IPS-NIHi7 (cell line): ENCODE data around the gene CLK2.
A peak's percentile ranks its signal among the peaks of the same experiment; 100 is the strongest.

ENCODE experiments used
- DNase-seq: peaks from one replicate; pipeline ENCODE4 v3.0.0; 2012; ENCODE audit warnings: mixed read lengths; ENCODE audit errors: extremely low spot score

The CLK2 gene

DNA sequence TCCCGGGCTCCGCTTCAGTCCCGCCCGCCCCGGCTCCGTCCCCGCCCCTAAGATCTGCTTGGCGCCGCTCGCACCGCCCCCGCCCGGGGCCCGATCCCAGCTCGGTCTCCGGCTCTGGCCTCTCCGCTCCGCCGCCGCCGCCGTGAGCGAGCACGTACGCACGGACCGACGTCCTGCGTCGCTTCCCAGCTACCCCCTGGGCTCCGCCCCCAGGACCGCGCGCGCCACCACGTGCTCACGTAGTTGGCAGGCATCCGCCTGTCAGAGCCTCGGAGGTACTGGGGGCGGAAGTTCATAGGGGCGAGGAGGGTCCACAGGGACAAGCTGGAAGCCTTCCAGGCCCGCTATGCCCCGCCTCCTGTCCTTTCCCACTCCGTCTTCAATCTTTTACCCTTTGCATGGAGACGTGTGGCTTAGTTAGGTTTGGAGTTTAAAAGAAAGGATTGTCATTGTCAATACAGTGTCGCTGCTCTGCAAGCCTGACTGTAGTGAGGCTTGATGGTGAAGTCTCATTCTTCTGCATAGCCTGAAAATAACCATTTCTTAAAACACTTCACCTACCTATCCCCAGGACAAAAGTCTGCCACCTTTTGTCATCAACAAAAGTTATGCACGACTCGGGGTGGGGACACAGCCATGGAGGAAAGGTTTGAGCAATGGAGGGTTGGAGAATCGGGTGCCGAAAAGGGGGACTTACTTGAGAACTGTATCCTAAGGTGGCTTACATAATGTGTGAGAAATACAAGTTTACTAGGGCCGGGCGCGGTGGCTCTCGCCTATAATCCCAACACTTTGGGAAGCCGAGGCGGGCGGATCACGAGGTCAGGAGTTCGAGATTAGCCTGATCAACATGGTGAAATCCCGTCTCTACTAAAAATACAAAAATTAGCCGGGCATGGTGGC, at the start of gene CLK2:
Gene CLK2 (minus strand): TSS at position 162 of the 903 bp plus-strand sequence. CDS start 2,527 bp downstream, outside the sequence.
- DNase-seq, result peak; percentile 95

GRCh38 chr1:155322571-155322952, 49.3 kb upstream of the CLK2 start:
- DNase-seq, result peak; percentile 35

- DNase-seq, result no peak
These were observed 48.6 kb upstream of the CLK2 start for GRCh38 chr1:155321639-155322503.

DNA sequence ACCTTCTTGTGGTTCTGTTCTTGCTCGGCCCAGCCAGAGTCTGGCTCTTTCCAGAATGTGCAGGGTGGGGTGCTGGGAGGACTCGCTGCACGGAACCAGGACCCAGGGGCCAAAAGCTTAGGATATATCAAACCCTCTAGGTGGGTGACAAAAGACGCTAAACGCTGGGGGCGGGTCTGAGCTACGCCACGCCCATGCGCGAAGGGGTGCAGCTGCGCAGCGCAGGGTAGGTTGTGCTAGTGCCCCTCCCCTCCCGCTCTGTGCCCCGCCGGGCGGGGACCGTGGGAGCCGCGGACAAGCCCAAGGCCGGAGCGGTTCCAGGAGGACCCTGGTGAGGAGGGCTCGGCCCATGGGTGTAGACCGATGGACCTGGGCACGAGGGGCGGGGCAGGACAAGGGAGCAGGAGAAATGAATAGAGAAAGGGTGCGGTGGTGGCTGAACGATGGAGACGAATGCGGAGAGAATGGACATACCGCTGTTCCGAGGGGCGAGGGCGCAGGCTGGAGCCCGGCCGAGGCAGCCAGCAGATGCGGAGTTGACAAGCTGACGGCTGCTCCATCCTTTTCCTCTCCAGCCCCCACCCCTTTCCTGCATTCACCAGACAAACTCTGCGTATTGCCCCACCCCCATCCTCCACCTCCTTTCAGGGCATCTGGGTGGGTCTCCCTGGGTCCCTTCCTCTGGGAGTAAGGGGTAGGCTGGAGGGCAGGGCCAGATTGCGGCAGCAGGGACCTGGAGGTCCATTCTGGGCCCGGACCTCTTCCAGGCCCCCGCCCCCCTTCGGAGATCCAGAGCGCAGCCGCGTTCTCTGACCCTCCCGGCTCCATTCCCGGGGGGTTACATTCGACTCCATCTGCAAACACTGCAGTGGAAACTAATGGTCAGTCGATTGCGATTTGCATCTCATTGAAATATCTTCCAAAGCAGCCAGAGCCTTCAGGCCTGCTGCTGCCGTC, 47.6 kb upstream of the CLK2 start, which contains the start of gene RUSC1:
Gene RUSC1 (plus strand): TSS at position 234 of the 957 bp plus-strand sequence. CDS start 880 bp downstream, outside the sequence.
- DNase-seq, result peak; percentile 90

- no peak for DNase-seq
These were observed 46.9 kb upstream of the CLK2 start for GRCh38 chr1:155320252-155320651.

- no peak for DNase-seq
These were observed 46.2 kb upstream of the CLK2 start for GRCh38 chr1:155319536-155319935.

- no peak for DNase-seq
These were observed 44.8 kb upstream of the CLK2 start for GRCh38 chr1:155318082-155318481.

DNA sequence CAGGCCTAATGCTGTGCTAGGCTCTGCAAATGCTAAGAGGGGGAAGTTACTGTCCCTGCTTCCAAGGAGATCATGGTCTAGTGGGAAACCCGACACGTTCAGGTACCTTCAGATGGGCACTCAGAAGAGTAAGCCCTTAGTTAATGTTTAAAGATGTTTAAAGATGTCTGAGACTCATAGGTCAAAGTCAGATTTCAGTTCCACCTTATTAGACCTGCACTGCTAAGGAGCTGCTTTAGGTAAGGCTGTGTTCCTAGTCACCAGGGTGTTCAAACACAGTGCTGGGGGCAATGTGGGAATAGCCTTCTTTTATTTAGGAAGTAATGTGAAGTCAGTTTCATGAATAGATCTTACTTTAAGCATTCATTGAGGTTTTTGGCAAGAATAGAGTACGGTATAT, 43.6 kb upstream of the CLK2 start:
- DNase-seq, result no peak

- no peak for DNase-seq
These were observed 40.0 kb upstream of the CLK2 start for GRCh38 chr1:155313261-155313660.

DNA sequence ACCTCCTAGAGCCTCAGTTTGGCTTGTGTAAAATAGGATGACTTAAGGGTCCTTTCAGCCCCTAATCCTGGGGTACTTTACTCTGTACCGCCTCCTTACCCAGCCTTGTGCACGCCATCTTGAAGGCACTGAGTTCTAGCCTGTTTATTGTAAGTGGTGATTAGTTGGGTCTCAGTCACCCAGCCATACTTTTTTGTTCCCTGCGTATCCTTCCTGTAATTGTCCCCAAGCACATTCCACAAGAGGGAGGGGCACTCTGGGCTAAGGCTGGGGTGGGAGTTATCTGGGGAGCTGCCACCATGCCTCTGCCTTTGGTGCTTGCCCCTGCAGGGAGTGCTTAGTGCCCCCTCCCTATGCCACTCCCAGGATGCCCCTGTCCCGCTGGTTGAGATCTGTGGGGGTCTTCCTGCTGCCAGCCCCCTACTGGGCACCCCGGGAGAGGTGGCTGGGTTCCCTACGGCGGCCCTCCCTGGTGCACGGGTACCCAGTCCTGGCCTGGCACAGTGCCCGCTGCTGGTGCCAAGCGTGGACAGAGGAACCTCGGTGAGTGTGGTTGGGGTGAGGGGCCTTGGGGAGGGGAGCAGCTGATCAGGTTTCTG, 36.2 kb upstream of the CLK2 start:
- no peak for DNase-seq

DNA sequence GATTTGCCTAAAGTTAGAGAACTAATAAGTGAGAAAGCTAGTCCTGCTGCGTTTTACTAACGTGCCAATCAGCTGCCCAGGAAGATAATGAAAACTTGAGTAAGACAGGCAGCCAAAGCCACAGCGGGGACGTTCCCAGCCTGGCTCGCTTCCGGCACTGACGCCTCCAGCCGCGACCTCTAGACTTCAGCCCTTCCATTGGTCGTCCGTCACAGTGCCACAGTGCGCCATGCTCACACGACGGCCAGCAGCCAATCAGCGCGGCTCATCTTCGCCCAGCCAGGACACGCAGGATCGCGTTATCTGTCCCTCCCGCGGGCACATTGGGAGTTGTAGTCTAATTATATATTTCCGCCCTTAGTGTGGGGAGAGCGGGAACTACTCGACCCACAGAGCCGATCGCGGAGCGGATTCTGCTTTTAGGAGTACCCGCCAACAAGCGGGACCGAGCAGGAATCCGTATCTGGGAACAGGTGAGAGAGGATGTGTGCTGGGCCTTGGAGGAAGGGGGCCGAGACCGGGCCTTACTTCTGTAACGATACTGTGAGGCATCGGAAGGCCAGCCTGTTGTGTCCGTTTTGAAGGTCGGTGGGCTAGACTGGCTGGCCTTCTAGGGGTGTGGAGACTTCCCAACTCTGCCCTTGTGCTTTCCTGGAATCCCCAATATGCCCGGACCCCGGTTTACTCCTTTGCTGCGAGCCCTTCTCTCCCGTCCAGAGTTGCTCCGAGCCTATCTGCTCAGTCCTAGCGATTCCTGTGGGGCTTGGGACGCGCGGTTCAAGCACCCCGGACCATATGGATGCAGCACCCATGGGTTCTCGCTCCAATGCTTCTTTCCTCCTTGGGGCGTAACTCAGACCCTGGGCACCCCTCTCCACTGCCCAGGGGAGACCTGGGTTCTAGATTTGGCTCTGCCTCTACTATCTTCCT, 35.5 kb upstream of the CLK2 start, which contains the start of gene FDPS:
Gene FDPS (plus strand): TSS at position 374 of the 930 bp plus-strand sequence. CDS start 924 bp downstream, outside the sequence.
- peak; percentile 97 for DNase-seq

- no peak for DNase-seq
These were observed 34.0 kb upstream of the CLK2 start for GRCh38 chr1:155307247-155307740.

DNA sequence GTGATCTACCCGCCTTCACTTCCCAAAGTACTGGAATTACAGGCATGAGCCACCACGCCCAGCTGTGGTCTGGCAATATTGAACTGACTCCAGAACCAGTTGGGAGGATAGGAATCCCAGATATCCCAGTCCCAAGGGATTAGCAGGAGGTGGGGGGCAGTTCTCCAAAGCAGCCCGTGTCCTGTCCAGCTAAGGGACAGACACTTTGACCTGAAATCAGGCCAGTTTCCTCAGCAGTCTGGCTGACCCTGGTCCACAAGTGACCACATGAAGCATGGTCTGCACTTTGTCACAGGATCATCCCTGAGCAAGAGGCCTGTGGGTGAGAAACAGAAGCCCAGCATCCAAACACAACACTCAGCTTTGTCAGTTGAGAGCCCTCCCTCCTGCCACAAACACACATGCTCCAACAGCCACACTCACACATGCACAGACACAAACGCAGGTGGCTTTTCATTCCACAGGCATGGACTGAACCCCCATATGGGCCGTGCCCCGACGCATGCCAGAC, 32.6 kb upstream of the CLK2 start:
- DNase-seq, result no peak

DNA sequence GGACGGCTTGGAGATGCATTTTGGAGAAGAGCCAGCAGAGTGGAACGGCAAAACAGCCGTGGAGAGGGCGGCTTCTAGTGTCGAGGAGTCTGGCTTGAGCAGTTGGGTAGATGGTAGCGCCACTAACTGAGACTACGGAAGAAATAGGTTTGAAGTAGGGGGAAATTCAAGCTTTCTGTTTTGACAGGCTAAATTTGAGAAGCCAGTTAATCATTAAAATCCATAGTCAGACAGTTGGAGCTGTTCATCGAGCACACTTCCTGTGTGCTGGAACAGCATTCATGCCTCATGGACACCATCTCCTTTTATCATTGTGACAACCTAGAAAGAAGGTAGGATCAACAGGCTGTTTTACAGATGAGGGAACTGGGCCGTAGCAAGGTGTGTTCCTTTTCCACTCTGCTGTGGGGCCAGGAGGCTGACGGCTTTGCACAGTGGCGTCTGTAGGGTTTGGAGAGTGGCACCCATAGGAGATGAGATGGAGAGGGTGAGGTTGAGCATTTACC, 31.3 kb upstream of the CLK2 start:
- no peak for DNase-seq

- no peak for DNase-seq
These were observed 28.1 kb upstream of the CLK2 start, which contains the start of gene PKLR for GRCh38 chr1:155301342-155301841. Gene PKLR (minus strand): TSS chr1:155301438. CDS start chr1:155301395, 43 bp downstream.

DNA sequence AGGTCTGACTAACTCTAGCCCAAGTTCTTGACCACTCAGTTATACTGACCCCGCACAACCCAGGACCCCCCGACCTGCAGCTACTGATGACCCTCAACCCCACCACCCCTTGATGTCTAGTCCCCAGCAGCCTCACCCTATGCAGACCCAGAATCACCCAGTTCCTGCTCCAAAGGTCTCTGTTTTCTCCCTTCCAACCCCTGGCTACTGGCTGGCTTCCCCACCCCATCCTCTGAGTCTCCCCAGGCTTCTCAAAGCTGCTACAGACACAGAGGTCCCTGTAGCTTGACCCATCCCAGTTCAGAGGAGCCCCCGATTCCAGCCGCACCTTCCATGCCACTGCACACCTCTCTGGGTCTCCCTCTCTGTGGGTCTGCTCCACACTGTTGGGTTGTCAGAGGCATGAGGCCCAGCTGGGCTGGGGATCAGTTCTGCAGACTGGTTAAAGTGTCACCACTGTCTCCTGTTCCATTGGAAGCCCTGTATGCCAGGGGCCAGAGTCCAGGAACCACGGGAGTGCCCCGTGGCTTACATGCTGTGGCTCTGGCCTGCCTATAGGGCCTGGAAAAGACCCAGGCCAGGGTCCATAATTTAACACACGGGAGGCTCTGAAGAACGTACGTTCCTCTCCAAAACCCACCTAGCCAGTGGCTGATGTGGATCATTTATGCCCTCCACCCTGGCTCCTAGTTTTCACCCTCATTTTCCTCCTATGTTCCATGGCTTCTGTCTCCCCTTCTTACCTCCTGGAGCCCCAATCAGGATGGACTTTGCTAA, 27.4 kb upstream of the CLK2 start:
- DNase-seq, result no peak

GRCh38 chr1:155300024-155300423, 26.7 kb upstream of the CLK2 start:
- no peak for DNase-seq

GRCh38 chr1:155297384-155297783, 24.1 kb upstream of the CLK2 start:
- no peak for DNase-seq
